Rectal smooth muscle tissue (tissue), 1 donor: ENCODE results near the gene ZNF81.
"Not testable (repeated sequence)": the region's sequence is repeated elsewhere in the genome, so short reads cannot be mapped to it uniquely, and the experiment has no call there.

Source experiments
- H3K27ac ChIP-seq: one replicate; pipeline ENCODE4 v1.7.0; 2013; ENCODE audit warnings: low read depth, low read length, inconsistent platforms
- H3K27me3 ChIP-seq: one replicate; pipeline ENCODE4 v1.7.0; 2013; ENCODE audit warnings: low read length; ENCODE audit not compliant: control insufficient read depth, insufficient read depth
- H3K36me3 ChIP-seq: one replicate; pipeline ENCODE4 v1.7.0; 2013; ENCODE audit warnings: low read length; ENCODE audit not compliant: control insufficient read depth, insufficient read depth
- H3K4me1 ChIP-seq: one replicate; pipeline ENCODE4 v1.7.0; 2013; ENCODE audit warnings: low read length; ENCODE audit not compliant: control insufficient read depth, insufficient read depth
- H3K4me3 ChIP-seq: one replicate; pipeline ENCODE4 v1.7.0; 2013; ENCODE audit warnings: low read length
- H3K9ac ChIP-seq: one replicate; pipeline ENCODE4 v1.7.0; 2013; ENCODE audit warnings: low read length

Gene ZNF81

DNA sequence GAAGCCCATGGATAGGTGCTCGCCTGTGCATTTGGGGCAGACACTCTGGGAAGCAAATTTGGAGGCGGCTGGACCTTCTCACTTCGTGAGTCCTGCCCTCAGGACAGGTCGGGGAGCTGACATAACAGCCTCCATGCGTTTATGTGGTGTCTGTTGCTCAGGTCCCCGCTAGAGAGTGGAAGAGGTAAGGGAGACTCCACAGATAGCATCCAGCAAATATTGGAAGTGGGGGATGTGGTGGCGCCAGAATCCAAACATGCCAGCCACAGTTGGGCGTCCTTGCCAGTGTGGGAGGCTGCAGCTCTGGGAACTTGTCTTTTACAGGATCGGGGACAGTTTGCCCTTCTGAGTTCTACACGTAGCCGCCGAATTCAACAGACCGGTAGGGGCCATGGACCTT is 119.3 kb downstream of the ZNF81 start:
- H3K4me1 ChIP-seq, result no peaks in the 10 kb centered on the region
- no peaks in the 10 kb centered on the region for H3K36me3 ChIP-seq
- H3K9ac ChIP-seq, result no peak overlapping the region
- H3K27me3 ChIP-seq, result no peaks in the 10 kb centered on the region
- H3K27ac ChIP-seq, result no peak overlapping the region
- no peak overlapping the region for H3K4me3 ChIP-seq

DNA sequence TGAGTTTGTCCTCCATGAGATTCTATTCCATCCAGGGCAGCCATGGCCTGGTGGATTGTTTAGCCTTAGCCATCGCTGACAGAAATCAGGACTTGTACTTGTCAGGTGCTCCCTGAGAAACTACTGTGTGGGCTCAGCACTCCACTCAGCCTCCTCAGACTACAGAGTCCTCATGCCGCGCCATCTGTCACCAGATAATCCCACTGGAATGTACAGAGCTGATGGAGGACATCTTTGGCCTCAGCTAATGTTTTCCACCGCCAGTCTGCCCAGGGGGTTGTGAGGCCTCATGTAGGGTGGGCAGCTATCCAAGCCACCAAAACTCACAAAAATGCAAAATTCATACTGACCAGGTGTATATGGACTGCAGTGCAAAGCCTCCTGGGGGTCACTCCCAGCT is 121.5 kb downstream of the ZNF81 start:
- not testable (repeated sequence) for H3K4me1 ChIP-seq, H3K9ac ChIP-seq, H3K36me3 ChIP-seq, H3K4me3 ChIP-seq, H3K27ac ChIP-seq, H3K27me3 ChIP-seq

DNA sequence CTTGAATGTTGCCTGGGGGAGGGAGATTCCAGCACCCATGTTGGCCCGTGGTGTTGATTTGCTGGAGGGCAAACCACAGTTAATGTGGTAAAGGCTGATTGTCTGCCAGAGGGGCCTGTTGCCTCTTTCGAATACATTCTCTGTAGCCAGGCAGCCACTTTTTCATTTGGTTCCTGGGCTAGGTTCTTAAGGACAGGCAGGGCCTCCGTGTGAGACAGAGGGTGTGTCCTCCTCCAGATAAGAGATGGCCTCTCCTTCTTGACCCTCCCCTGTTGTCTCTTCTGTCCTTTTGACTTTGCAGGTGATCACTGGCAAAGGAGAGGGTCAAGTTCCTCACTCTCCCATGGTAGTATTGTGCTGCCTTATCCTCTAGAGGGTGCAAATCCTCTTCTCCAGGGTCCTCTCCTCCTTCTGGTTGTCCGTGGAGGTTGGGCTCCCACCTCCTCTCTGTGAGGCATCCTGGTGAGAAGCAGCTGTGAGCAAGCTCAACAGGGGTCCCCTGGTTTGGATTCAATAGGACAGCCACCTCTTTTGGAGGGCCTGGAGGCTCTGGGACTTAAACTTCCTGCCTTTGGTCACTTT is 122.2 kb downstream of the ZNF81 start:
- H3K4me1 ChIP-seq, result no peaks in the 10 kb centered on the region
- no peaks in the 10 kb centered on the region for H3K36me3 ChIP-seq
- no peaks in the 10 kb centered on the region for H3K27me3 ChIP-seq
- H3K4me3 ChIP-seq, result no peak overlapping the region
- no peak overlapping the region for H3K27ac ChIP-seq
- H3K9ac ChIP-seq, result no peak overlapping the region

DNA sequence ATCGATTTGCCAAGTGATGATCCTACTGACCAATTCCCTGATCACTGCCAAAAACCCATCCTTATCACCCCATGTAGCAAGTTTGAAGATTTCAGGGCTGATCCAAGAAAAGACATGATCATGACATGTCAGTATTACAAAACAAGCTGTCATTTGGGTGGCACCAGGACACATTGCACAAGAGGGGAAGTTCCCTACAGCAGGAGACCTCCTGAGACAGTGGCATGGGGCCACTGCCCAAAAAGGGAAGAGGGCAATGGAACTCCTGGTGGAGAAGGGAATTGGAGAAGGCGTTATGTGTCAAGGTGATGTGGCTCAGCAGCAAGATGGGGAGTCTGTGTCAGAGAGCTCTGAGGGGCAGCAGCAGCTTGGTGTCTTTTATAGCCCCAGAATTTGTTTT is 123.7 kb downstream of the ZNF81 start:
- no peaks in the 10 kb centered on the region for H3K27me3 ChIP-seq
- H3K9ac ChIP-seq, result no peak overlapping the region
- H3K27ac ChIP-seq, result no peak overlapping the region
- no peaks in the 10 kb centered on the region for H3K4me1 ChIP-seq
- H3K4me3 ChIP-seq, result no peak overlapping the region
- H3K36me3 ChIP-seq, result no peaks in the 10 kb centered on the region

DNA sequence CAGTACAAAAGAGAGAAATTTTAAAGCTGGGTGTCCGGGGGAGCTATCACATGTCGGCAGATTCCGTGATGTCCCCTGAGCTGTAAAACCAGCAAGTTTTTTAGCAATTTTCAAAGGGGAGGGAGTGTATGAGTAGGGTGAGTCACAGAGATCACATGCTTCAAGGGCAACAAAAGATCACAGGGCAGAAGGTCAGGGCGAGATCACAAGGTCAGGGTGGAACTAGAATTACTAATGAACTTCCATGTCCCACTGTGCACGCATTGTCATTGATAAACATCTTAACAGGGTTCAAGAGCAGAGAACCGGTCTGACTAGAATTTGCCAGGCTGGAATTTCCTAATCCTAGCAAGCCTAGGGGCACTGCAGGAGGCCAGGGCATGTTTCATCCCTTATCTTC is 125.1 kb downstream of the ZNF81 start:
- H3K4me1 ChIP-seq, H3K9ac ChIP-seq, H3K27me3 ChIP-seq, H3K27ac ChIP-seq, H3K4me3 ChIP-seq, H3K36me3 ChIP-seq: not testable (repeated sequence)

DNA sequence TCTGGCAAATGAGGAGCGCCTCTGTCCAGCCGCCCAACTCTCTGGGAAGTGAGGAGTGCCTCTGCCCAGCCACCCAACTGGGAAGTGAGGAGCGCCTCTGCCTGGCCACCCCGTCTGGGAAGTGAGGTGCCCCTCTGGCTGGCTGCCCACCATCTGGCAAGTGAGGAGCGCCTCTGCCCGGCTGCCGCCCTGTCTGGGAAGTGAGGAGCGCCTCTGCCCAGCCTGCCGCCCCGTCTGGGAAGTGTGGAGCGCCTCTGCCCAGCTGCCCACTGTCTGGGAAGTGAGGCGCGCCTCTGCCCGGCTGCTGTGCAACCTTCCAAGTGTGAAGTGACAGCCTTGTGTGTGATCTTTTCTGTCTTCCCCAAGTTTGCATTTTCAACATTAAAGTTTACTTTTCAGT is 128.8 kb downstream of the ZNF81 start:
- not testable (repeated sequence) for H3K27ac ChIP-seq

More for the DNA sequence above, 128.8 kb downstream of the ZNF81 start:
- H3K4me1 ChIP-seq, H3K9ac ChIP-seq, H3K27me3 ChIP-seq, H3K4me3 ChIP-seq, H3K36me3 ChIP-seq: not testable (repeated sequence)
